PC-9 (cell line): ENCODE measurements around the gene RPTOR. TPM values are rescaled to one million over a fixed set of nuclear protein-coding genes. Genes with fewer than 3 reads are reported as not detected.

Experiments used
- BruUV-seq: library from RNA; stranded (reverse); fragments of 400-500 nt; replicated peaks from 2 replicates; lab custom pipeline; 2021; lab: Mats Ljungman, UMichigan
- CTCF ChIA-PET: fragments of 300-600 bp; sonication (Branson Sonifier 250); formaldehyde crosslinking; loops from one replicate; lab custom pipeline; 2022; ENCODE audit warnings: antibody characterized with exemption; lab: Charles Lee
- POLR2A ChIA-PET: fragments of 300-600 bp; sonication (Branson Sonifier 250); formaldehyde crosslinking; loops from one replicate; lab custom pipeline; 2022; ENCODE audit warnings: antibody characterized with exemption; ENCODE audit not compliant: unreplicated experiment; lab: Charles Lee
- DNase-seq, 2 experiments: peaks; one replicate each; pipeline versions ENCODE4 v3.0.0 to v3.0.0-alpha.2; 2015 to 2022; ENCODE audit warnings: mixed read lengths in 1 of 2
- H2AFZ ChIP-seq: fragments of 200-600 bp; sonication (generic); 2 replicates; pipeline ENCODE4 v1.8.1; 2017; ENCODE audit warnings: antibody characterized with exemption
- H3F3A ChIP-seq: fragments of 200-600 bp; sonication (generic); 2 replicates; pipeline ENCODE4 v1.8.1; 2017; ENCODE audit warnings: antibody characterized with exemption, mild to moderate bottlenecking, low read depth; ENCODE audit not compliant: insufficient read depth
- H3K27ac ChIP-seq: fragments of 200-600 bp; sonication (generic); 2 replicates; pipeline ENCODE4 v1.6.1; 2016; ENCODE audit warnings: mixed run types
- H3K27me3 ChIP-seq: fragments of 200-600 bp; sonication (generic); 2 replicates; pipeline ENCODE4 v1.6.1; 2016; ENCODE audit warnings: low read depth, mixed run types; ENCODE audit not compliant: insufficient read depth
- H3K36me3 ChIP-seq: fragments of 200-600 bp; sonication (generic); 2 replicates; pipeline ENCODE4 v1.6.1; 2016; ENCODE audit warnings: low read depth, mixed run types
- H3K4me1 ChIP-seq: fragments of 200-600 bp; sonication (generic); replicated peaks from 2 replicates; pipeline ENCODE4 v1.6.1; 2016; ENCODE audit warnings: mixed run types; ENCODE audit not compliant: insufficient read depth
- H3K4me2 ChIP-seq: fragments of 200-600 bp; sonication (generic); 2 replicates; pipeline ENCODE4 v1.6.1; 2017; ENCODE audit warnings: mixed run types
- H3K4me3 ChIP-seq: fragments of 200-600 bp; sonication (generic); 2 replicates; pipeline ENCODE4 v1.6.1; 2016; ENCODE audit warnings: mixed run types
- H3K79me2 ChIP-seq: fragments of 200-600 bp; sonication (generic); 2 replicates; pipeline ENCODE4 v1.6.1; 2017; ENCODE audit warnings: low read depth, mixed run types
- H3K9me2 ChIP-seq: fragments of 200-600 bp; sonication (generic); 2 replicates; pipeline ENCODE4 v1.8.1; 2017; ENCODE audit warnings: mild to moderate bottlenecking; ENCODE audit not compliant: insufficient read depth
- H3K9me3 ChIP-seq: fragments of 200-600 bp; sonication (generic); 2 replicates; pipeline ENCODE4 v1.8.1; 2016; ENCODE audit warnings: low read depth; ENCODE audit not compliant: insufficient read depth
- H4K20me1 ChIP-seq: fragments of 200-600 bp; sonication (generic); 2 replicates; pipeline ENCODE4 v1.8.1; 2017; ENCODE audit not compliant: insufficient read depth
- EZH2 ChIP-seq: fragments of 200-600 bp; sonication (generic); IDR thresholded peaks from 2 replicates; pipeline ENCODE4 v1.8.0; 2017; ENCODE audit warnings: antibody characterized with exemption, low read depth
- intact Hi-C: fragments of 100-400 bp; cut with micrococcal nuclease; formaldehyde crosslinking; loops from one replicate; pipeline ENCODE4 v1.10.0; 2022; ENCODE audit not compliant: unreplicated experiment
- total RNA-seq: library from RNA; stranded (reverse); gene quantifications from 2 replicates; pipeline ENCODE4 v1.2.3, GENCODE V29; 2021
- TF ChIP-seq, protein P1 (sequence below): fragments of 200-600 bp; sonication (generic); conservative IDR thresholded peaks from 2 replicates; pipeline ENCODE4 v1.6.1; 2017; ENCODE audit warnings: mixed run types, antibody characterized with exemption, mild to moderate bottlenecking, moderate library complexity

The RPTOR gene
- total RNA-seq, 1 experiment from 2014 or later: 50.8 TPM

DNA sequence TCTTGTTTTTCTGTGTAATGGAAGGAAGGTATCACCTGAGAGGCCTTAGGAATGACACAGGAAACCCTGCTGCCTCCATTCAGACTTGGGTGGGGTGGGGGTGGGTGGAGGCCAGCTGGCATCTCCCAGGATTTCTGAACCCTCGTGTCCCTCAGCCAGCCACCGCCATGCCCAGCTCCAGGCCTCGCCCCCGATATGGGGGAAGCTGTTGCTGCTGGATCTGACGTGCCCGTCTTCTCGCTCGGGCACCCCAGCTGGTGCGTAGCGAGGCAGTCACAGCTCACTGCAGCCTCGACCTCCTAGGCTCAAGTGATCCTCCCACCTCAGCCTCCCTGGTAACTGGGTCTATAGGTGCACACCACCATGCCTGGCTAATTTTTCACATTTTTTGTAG, 227.0 kb downstream of the RPTOR start:
- Histone ChIP-seq H4K20me1 (no peaks in the 10 kb centered on the region), H3K4me1 (peaks cover 8% of the 10 kb centered on the region), H3K27ac (no peak overlapping the region), H3K27me3 (no peaks in the 10 kb centered on the region), H3K9me2 (no peaks in the 10 kb centered on the region), H3K4me3 (no peak overlapping the region), H3K79me2 (no peaks in the 10 kb centered on the region), H3F3A (peaks cover 9% of the 10 kb centered on the region; the same call in 1 of the 2 replicates), H3K36me3 (no peaks in the 10 kb centered on the region), H2AFZ (no peak overlapping the region), H3K4me2 (no peak overlapping the region), H3K9me3 (no peaks in the 10 kb centered on the region)
- no peak for TF ChIP-seq EZH2
- TF ChIP-seq, protein P1, sequence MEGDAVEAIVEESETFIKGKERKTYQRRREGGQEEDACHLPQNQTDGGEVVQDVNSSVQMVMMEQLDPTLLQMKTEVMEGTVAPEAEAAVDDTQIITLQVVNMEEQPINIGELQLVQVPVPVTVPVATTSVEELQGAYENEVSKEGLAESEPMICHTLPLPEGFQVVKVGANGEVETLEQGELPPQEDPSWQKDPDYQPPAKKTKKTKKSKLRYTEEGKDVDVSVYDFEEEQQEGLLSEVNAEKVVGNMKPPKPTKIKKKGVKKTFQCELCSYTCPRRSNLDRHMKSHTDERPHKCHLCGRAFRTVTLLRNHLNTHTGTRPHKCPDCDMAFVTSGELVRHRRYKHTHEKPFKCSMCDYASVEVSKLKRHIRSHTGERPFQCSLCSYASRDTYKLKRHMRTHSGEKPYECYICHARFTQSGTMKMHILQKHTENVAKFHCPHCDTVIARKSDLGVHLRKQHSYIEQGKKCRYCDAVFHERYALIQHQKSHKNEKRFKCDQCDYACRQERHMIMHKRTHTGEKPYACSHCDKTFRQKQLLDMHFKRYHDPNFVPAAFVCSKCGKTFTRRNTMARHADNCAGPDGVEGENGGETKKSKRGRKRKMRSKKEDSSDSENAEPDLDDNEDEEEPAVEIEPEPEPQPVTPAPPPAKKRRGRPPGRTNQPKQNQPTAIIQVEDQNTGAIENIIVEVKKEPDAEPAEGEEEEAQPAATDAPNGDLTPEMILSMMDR: no peak
- no TSS peak for BruUV-seq
- no peak for DNase-seq
- ChIA-PET CTCF (no interaction called here), POLR2A (no interaction called here)
- intact Hi-C loops: no loop called here

DNA sequence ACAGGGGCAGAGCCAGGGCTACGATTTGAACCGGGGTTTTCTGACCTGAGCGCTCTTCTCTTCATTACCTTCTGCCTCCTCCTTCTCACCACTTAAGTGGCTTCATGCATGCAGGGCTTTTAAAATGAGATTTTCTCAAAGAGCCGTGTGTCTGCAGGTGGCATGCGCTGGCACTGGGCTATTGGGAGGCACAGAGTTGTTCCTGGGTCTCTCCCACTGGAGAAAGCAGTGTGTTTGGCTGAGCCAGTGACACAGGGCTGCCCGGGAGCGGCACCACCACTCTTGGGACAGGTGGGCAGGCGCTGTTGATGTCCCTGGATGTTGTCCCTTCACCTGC, 228.2 kb downstream of the RPTOR start:
- no peaks in the 10 kb centered on the region for H3K9me2 ChIP-seq
- no peaks in the 10 kb centered on the region for H3K27me3 ChIP-seq
- H3K9me3 ChIP-seq: no peaks in the 10 kb centered on the region
- no peak overlapping the region for H3K4me3 ChIP-seq
- H4K20me1 ChIP-seq: no peaks in the 10 kb centered on the region
- no peak overlapping the region for H3K27ac ChIP-seq
- H2AFZ ChIP-seq: no peak overlapping the region
- no peak for DNase-seq
- H3K4me2 ChIP-seq: no peak overlapping the region
- H3F3A ChIP-seq: peaks cover 17% of the 10 kb centered on the region
- H3K36me3 ChIP-seq: no peaks in the 10 kb centered on the region
- CTCF ChIA-PET: no interaction called here
- TF ChIP-seq EZH2: no peak
- TF ChIP-seq, protein P1: no peak
- POLR2A ChIA-PET: no interaction called here
- peaks cover 17% of the 10 kb centered on the region for H3K4me1 ChIP-seq
- intact Hi-C loops: no loop called here
- no TSS peak for BruUV-seq
- no peaks in the 10 kb centered on the region for H3K79me2 ChIP-seq

DNA sequence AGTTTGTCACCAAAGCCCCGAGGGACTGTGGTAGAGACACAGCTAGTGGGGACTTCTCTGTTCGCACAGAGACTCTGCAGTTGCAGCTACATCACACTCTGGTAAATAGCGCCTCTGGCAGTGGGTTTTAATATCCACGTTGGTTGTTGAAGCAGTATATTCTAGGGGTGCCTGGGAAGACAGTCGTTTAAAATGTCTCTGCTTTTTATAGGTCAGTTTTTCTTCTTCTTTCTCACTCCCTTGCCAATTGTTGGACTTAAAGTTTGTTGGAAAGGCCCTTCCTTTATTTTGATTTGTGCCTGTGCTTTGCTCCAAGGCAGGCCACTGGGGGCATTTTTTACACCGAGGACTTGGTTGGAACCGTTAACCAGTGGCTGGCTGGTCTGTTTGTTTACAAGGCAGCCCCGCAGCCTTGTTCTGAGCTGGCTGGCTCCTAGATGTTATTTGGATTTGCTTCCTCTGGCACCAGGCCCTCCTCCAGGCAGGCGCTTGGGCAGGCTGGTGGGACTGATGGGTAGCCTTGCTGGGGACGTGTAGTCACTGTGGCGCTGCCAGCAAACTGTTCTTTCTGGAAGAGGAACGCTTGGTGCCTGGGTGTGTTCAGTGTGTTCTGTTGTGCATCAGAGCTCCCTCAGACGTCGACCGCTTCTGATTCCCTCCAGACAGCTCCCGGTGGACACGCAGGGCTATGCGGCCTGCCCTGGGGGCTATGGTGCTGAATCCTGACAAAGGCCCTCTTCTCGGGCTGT, 228.8 kb downstream of the RPTOR start:
- Histone ChIP-seq H3K79me2 (no peaks in the 10 kb centered on the region), H3K27me3 (no peaks in the 10 kb centered on the region), H3K9me2 (no peaks in the 10 kb centered on the region), H3K27ac (no peak overlapping the region), H2AFZ (no peak overlapping the region), H3K9me3 (no peaks in the 10 kb centered on the region), H3K4me3 (no peak overlapping the region), H3K4me2 (no peak overlapping the region), H3K4me1 (peaks cover 17% of the 10 kb centered on the region), H3K36me3 (no peaks in the 10 kb centered on the region), H4K20me1 (no peaks in the 10 kb centered on the region), H3F3A (peaks cover 17% of the 10 kb centered on the region)
- POLR2A ChIA-PET: no interaction called here
- no peak for DNase-seq
- CTCF ChIA-PET: no interaction called here
- no TSS peak for BruUV-seq
- no peak for TF ChIP-seq EZH2
- TF ChIP-seq, protein P1: no peak
- intact Hi-C loops: no loop called here
